Lower leg skin (tissue), 3 donors: Measurements from ENCODE around the gene ADM2.

Experiments
- CTCF ChIP-seq, 3 donors: fragments of 450-650 bp; IDR thresholded peaks; one replicate each; pipeline ENCODE4 v1.5.1; 2016; ENCODE audit warnings: antibody characterized with exemption in 3 of 3, mild to moderate bottlenecking in 3 of 3, moderate library complexity in 2 of 3
- POLR2A ChIP-seq, 2 donors: fragments of 450-650 bp; IDR thresholded peaks; one replicate each; pipeline ENCODE4 v1.6.1; 2016 to 2017; ENCODE audit warnings: antibody characterized with exemption in 2 of 2, mild to moderate bottlenecking in 1 of 2, moderate library complexity in 1 of 2

- TF ChIP-seq CTCF (IDR thresholded peaks at IDR 0.05) (no peak), POLR2A (IDR thresholded peaks at IDR 0.05) (no peak)
Observed at GRCh38 chr22:50518606-50519005, 37.3 kb downstream of the ADM2 start.
